Inflammatory macrophage treated with lipopolysaccharide for 4 hours (primary cell): Measurements from ENCODE around the gene HACD1.

Source experiments
- DNase-seq: peaks from one replicate; pipeline ENCODE4 v3.0.0-alpha.2; 2020

Gene HACD1

DNA sequence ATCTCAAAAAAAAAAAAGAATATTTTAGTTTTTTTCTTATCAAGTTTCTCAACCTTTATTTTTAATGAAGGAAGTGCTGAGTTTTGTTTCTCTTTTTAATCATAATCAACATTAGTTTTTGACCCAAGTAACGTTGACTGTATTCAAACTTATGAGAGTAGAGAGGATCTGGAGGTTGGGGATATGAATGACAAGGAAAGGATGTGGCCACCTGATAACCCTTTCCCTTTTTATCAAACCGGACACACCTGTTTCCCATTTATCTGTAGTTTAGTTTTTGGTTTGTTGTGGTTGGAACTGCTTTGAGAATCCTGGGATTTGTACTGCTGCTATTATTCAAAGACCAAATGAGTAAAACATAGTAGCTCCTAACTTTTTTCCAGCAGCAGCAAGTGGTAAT, 38.6 kb downstream of the HACD1 start:
- DNase-seq, result no peak

DNA sequence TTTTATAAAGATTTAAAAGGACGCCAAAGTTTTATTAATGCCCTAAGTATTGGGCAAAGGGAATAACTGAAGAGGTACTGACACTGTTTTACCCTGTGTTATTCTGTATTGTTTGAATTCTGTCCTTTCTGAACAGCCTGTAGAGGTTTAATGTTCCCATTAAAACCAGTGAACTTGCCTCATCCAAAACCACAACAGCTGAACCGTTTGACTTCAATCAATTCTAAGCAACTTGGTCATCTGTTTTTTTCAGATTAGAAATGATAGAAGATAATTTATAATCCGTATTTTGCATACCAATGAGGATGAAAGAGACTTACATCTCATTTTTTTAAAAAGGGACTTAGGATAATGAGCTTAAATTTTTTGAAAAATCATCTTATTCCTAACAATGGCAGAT, 40.4 kb downstream of the HACD1 start:
- DNase-seq, result no peak

DNA sequence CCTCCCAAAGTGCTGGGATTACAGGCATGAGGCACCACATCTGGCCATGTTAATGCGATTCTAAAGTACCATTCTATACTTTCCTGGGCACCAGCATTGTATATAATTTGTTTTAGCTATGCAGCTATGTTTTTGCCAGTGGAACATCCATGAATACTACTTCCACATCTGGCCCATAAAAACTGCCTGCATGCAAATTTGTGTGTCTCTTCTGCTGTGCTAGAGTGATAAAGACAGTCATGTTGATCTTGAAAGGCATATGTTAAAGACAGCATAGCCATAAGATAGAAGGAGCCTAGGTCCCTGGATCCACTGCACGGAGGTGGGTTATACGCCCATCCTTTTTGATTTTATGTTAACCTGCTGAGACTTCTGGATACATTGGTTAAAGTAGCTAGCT, 52.3 kb downstream of the HACD1 start:
- no peak for DNase-seq

DNA sequence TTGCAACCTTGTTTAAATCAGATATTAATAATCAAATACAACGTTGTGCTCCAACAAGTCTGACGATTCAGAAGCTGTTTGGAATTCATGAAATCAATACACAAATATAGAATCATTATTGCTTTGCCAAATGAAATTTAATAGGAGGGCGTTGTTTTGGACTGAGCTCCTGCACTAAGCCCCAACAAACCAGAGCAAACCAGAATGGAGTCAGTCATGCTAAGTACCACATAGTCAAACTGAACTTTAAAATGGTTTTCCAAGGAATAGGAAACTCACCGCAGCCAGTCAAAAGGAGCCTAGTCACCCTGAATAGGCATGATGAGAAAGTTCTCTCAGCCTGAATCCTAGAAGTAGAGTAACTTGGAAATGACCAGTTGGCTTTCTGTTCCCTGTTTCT, 53.7 kb downstream of the HACD1 start:
- DNase-seq, result no peak

DNA sequence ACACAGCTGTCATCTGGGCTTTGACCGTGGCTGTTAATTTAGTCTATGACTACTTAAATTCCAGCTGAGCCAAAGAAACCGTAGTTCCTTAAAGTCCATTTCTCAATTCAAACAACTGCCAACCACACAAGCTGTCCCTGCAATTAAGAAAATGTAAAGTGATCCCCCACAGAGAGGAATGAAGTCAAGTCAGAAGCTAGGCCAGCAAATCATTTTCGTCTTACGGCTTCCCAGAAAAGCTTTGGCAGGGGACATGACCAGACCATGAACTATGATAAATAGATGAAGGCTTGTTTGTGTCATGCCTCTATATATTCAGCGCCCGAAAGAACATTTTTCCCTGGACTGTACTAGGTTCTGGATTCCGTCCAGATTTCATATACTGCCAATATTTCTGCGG, 54.6 kb downstream of the HACD1 start:
- no peak for DNase-seq

DNA sequence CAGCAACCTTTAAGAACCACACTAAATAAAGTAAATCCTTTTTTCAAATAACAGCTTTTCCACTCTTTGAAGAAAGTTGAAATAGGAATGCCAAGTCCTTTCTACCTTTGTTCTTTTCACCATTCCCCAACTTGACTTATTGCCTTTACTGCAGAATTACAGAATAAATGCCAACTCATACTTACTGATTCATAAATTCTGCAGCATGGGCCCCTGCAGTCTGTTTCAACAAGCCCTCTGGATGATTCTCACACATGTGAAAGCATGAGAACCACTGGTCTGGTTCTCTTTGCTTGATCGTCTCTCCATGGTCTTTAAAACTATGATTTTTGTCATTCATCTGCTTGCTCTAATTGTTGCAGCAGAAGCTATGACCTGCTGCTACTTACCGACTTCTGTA, 56.1 kb downstream of the HACD1 start:
- no peak for DNase-seq

DNA sequence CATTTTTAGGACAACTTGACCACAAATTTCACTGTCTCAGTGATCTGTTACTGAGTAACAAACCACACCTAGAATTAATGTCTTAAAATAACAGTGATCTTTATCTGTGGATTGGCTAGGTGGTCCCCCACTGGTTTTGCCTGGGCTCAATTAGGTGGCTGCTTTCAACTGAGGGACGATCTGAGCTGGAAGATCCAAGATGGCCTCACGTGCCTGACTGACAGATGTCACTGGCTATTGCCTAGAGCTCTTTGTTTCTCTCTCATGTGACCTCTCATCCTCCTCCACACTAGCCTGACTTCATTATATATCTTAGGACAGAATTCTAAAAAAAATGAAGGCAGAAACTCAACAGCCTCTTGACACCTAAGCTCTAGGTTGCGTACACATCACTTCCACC, 59.7 kb downstream of the HACD1 start:
- DNase-seq, result no peak

DNA sequence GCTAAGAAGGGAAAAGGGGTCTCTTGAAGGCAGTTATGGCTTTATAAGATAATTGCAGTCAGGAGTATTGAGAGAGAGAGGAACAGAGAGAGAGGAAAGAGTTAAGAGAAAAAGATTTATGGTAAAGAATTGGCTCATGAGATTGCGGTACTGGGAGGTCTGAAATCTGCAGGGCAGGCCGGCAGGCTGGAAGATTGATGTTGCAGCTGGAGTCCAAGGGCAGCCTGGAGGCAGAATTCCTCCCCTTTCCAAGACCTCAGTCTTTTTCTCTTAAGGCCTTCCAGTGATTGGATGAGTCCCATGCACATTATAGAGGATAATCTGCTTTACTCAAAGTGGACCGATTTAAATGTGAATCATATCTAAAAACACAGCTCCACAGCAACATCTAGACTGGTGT, 68.4 kb downstream of the HACD1 start:
- DNase-seq, result no peak

DNA sequence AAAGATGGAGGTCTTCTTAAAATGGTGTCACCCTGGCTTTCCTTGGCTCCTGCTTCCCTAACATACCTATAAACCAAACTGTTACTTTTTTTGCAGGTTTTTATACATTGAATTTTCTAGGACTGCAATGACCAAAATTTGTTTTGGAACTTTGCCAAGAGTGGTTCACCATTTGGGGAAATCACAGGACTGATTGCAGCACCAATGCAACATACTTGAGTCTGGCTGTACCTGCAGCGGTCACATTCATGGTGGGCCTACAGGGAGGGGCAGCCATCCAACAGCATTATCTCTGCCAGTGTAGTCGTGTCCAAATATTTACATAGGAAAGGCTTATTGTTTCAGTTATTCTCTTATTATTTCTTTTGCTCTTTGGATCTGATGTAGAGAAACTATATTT, 69.0 kb downstream of the HACD1 start:
- DNase-seq, result peak; percentile 8

DNA sequence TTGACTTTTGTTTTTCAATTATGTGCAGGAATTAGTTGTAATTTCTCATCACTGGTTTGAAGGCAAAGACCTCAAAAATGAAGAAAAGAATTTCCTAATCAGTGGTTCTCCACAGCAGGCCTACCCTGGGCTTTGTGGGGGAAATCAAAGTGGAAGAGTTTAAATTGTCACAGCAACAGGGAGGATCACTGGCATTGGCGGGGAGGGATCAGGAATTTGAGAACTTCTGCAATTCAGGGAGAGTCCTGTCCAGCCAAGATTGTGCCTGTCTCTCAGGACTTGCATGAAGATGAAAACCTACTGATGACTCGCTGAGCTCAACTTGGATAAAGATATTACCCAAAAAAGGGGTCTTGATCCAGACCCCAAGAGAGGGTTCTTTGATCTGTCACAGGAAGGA, 70.1 kb downstream of the HACD1 start:
- DNase-seq, result no peak

DNA sequence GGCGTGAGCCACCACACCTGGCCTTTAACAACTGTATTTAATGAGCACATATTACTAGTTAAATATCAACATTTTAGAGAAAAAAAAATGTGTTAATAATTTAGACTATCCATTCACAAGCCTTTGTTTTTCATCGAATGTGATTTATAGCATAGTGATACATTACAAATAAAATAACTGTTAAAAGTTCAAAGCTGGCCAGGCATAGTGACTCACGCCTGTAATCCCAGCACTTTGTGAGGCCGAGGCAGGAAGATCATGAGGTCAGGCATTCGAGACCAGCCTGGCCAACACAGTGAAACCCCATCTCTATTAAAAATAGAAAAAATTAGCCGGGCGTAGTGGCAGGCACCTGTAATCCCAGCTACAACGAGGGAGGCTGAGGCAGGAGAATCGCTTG, 72.7 kb downstream of the HACD1 start:
- DNase-seq, result no peak
